PFSK-1 (cell line): ENCODE measurements around the gene ENPEP.

ENCODE experiments used
- POLR2AphosphoS5 ChIP-seq: IDR thresholded peaks from 2 replicates; pipeline ENCODE4 v1.6.1; 2012; ENCODE audit warnings: low read depth, mild to moderate bottlenecking, control low read depth, low read length, moderate library complexity
- TAF1 ChIP-seq: IDR thresholded peaks from 2 replicates; pipeline ENCODE4 v1.6.1; 2012; ENCODE audit warnings: low read length, control low read depth, borderline replicate concordance; ENCODE audit not compliant: insufficient read depth

- TF ChIP-seq TAF1 = no peak
- no peak for TF ChIP-seq POLR2AphosphoS5
Observed at GRCh38 chr4:110544594-110544993, 68.6 kb downstream of the ENPEP start.
